ENCODE results near the gene SCNN1B.

Gene SCNN1B

GRCh38 chr16:23409522-23409921, 107.4 kb downstream of the SCNN1B start:
- DNase-seq = no peak

- no peak for DNase-seq
Measured at GRCh38 chr16:23410176-23410575, 108.1 kb downstream of the SCNN1B start.

GRCh38 chr16:23414731-23415130, 112.6 kb downstream of the SCNN1B start:
- no peak for DNase-seq

GRCh38 chr16:23416816-23417215, 114.7 kb downstream of the SCNN1B start:
- no peak for DNase-seq

- DNase-seq = no peak
Measured at GRCh38 chr16:23420011-23420410, 117.9 kb downstream of the SCNN1B start.

- no peak for DNase-seq
Measured at GRCh38 chr16:23423496-23424049, 121.5 kb downstream of the SCNN1B start.

GRCh38 chr16:23424292-23424958, 122.3 kb downstream of the SCNN1B start:
- no peak for DNase-seq

- DNase-seq = no peak
Measured at GRCh38 chr16:23428351-23428750, 126.2 kb downstream of the SCNN1B start.

All from right forelimb (tissue), 1 donor.